Measurements from ENCODE around the gene HOXB2.

HOXB2 gene

GRCh38 chr17:48550502-48551213 lies 5.7 kb upstream of the HOXB2 start:
- H3K4me3 ChIP-seq (ENCODE audit: low read depth, low read length): no peak overlapping the region
- no peak for DNase-seq (ENCODE audit: low read depth)
- TF ChIP-seq CTCF (conservative IDR thresholded peaks at IDR 0.05; ENCODE audit: low read depth, low read length): no peak

GRCh38 chr17:48549914-48550501 lies 5.1 kb upstream of the HOXB2 start:
- no peak for TF ChIP-seq CTCF (conservative IDR thresholded peaks at IDR 0.05; ENCODE audit: low read depth, low read length)
- no peak for DNase-seq (ENCODE audit: low read depth)
- no peak overlapping the region for H3K4me3 ChIP-seq (ENCODE audit: low read depth, low read length)

GRCh38 chr17:48549281-48549630 lies 4.3 kb upstream of the HOXB2 start:
- no peak for TF ChIP-seq CTCF (conservative IDR thresholded peaks at IDR 0.05; ENCODE audit: low read depth, low read length)
- DNase-seq (ENCODE audit: low read depth): no peak

GRCh38 chr17:48548523-48549280 lies 3.8 kb upstream of the HOXB2 start:
- H3K4me3 ChIP-seq (ENCODE audit: low read depth, low read length): no peak overlapping the region
- TF ChIP-seq CTCF (conservative IDR thresholded peaks at IDR 0.05; ENCODE audit: low read depth, low read length): no peak
- no peak for DNase-seq (ENCODE audit: low read depth)

More at GRCh38 chr17:48549281-48549630, 4.3 kb upstream of the HOXB2 start:
- no peak overlapping the region for H3K4me3 ChIP-seq (ENCODE audit: low read depth, low read length)

- no peak for DNase-seq (ENCODE audit: low read depth)
- no peak for TF ChIP-seq CTCF (conservative IDR thresholded peaks at IDR 0.05; ENCODE audit: low read depth, low read length)
- H3K4me3 ChIP-seq (ENCODE audit: low read depth, low read length): no peak overlapping the region
Observed at GRCh38 chr17:48547808-48548522, 3.1 kb upstream of the HOXB2 start.

GRCh38 chr17:48546924-48547807 lies 2.3 kb upstream of the HOXB2 start:
- no peak overlapping the region for H3K4me3 ChIP-seq (ENCODE audit: low read depth, low read length)
- DNase-seq (ENCODE audit: low read depth): no peak

More at GRCh38 chr17:48546924-48547807, 2.3 kb upstream of the HOXB2 start:
- no peak for TF ChIP-seq CTCF (conservative IDR thresholded peaks at IDR 0.05; ENCODE audit: low read depth, low read length)
